HG03439 (cell line): ENCODE data around the gene CHMP6.

Source experiments
- ATAC-seq: cut with Tn5 transposase; IDR thresholded peaks from one replicate; pipeline ENCODE4 v1.9.1; 2021; ENCODE audit warnings: mild to moderate bottlenecking, moderate library complexity; ENCODE audit not compliant: unreplicated experiment

Gene CHMP6

DNA sequence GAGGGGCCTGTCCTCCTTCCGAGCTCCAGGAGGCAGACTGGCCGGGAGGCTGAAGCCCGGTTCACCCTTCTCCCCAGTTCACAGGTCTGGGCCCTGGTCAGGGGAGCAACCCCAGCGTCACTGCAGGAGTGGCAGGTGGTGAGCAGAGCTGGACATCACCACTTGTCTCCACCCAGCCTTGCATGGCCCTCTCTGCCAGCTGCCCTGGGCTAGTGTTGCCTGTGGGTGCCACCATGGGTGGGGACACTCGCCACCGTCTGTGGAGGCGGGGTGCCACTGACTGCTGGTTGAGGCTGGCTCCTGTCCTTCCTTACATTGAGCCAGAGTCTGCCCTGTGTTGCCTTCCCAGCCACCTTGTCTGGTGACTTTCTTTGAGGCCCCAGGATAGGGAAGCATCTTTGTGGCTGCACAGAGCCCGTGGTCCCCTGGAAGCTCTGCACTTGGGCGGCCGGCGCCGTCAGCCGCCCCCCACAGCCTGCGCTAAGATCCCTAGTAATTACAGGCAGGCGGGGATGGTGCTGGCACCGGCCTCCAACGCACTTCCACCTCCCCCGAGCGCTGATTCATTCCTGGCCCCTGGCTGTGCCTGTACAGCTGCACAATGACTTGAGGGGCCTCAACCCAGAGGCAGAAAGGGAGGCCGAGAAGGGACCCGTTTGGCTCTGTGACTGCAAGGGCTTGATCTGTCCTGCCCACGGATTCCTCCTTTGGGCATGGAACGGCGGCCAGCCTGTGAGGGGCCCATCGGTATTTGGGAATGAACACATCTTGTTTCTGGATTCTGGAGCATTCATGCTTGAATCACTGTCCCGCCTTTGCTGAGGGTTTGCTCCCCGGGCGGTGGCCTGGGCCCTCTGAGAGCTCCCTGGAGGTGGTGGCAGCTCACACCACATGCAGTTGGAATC, 48.5 kb downstream of the CHMP6 start:
- no peak for ATAC-seq

DNA sequence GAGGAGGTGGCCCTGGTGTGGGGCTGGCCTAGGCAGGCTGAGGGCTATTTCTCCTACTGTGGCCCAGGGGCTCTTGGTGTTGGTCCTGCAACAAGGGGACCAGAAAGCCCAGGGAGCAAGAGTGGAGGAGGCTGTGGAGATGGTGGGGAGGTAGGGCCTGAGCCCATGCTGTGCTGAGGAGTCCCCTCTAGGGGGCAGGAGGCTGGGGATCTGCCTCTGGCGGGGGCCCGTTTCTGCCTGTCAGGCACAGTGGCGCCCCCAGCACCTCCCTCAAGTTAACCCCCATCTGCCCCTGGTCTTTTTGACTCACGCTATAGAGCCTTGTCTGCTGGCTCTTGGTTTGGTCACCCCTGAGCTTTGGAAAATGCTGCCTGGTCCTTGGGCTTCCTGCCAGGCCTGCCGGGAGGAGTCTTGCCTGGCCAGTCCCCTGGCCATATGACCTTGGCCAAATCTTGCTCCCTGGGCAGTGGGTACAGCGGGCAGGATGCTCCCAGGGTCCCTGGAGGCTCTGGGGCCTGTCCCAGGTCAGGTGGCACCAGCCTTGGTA, 49.2 kb downstream of the CHMP6 start:
- no peak for ATAC-seq

- ATAC-seq = no peak
Observed at GRCh38 chr17:81042606-81043005, 51.0 kb downstream of the CHMP6 start.

DNA sequence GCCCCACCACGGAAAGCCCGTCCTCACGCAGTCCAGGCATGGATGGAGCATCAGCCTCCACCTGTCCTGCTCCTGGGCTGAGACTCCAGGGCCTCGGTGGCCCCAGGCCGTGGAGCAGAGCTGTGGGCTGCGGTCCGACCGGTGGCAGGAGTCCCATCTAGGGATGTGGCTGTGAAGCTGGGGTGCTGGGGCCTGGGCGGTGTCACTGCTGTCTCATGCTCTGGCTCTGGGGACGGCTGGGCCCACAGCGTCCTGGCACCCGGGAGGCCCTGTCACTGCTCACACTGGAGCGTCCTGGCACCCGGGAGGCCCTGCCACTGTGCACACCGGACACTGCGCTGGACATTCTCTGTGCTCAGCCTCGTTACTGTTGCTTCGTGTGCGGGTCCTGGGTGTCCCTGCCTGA, 51.7 kb downstream of the CHMP6 start:
- no peak for ATAC-seq

- ATAC-seq = no peak
Observed at GRCh38 chr17:81043725-81044427, 52.2 kb downstream of the CHMP6 start.

DNA sequence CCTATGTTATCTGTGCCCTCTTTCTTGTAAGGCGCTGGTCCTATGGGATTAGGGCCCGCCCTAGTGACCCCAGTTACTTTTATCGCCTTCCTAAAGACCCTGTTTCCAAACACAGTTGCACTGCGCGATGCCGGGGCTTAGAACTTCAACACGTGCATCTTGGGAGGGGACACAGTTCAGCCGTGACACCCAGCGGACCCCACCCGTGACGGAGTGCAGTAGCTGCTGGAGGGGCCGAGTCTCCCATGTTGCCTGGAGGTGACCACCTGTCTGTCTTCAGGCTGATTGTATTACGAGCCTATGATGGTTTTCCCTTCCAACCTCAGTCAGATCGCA, 52.8 kb downstream of the CHMP6 start:
- ATAC-seq = no peak

DNA sequence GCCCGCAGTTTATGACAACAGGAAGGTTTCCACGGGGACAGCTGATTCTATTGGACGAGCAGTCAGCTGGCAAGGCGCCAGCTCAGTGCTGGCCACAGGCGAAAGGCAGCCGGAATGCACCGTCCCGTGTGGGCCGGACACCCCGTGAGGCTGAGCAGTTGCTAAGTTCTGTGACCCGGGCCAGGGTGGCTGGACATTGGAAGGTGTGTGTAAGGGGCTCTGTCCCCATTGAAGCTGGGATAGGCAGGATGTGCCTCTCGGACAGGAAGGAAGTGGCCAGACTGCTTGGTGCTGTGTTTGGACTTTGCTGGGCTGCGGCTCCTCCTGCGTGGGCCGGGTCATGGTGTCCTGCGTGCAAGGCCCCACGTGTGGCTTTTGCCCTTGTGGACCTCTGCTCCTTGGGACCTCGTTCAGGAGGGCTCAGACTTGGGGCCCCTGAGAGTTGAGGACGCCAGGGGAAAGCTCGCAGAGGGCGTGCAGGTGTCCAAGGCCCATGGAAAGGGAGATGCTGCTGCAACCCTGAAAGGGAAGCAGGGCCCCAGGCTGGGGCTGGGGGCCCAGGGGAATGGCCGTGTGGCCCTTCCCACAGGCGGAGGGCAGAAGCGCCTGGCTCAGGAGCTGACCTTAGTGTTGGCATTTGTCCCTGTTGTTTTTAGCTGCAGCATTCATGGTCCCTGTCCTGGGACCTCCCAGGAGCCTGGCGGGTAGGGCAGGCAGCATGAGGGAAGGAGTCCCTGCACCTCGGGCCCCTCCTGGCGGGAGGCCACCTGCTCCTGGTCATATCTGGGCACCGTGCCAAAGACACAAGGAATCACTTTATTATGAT, 53.3 kb downstream of the CHMP6 start:
- no peak for ATAC-seq

DNA sequence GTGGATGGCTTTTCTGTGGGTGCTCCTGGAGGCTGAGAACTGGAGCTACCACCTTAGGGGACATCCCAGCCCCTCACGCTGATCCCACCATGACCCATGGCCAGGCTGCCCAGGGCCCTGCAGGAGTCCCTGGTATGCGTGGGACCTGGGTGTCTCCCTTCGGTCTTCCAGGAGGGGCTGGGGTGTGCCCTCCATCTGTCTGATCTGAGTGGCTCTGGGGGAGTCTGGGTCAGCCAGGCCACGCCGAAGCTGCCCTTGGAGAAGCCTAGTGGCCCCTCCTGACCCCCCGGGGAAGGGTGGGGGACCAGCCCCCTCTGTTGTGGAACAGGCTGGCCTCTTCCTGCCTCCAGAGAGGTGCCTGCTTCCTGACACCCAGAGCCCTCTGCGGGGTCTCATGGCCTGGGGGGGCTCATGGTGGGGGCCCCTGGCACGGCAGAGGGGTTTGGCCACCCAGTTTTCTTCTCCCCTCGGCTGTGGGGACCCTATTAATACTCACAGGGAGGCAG, 54.0 kb downstream of the CHMP6 start:
- ATAC-seq = no peak

DNA sequence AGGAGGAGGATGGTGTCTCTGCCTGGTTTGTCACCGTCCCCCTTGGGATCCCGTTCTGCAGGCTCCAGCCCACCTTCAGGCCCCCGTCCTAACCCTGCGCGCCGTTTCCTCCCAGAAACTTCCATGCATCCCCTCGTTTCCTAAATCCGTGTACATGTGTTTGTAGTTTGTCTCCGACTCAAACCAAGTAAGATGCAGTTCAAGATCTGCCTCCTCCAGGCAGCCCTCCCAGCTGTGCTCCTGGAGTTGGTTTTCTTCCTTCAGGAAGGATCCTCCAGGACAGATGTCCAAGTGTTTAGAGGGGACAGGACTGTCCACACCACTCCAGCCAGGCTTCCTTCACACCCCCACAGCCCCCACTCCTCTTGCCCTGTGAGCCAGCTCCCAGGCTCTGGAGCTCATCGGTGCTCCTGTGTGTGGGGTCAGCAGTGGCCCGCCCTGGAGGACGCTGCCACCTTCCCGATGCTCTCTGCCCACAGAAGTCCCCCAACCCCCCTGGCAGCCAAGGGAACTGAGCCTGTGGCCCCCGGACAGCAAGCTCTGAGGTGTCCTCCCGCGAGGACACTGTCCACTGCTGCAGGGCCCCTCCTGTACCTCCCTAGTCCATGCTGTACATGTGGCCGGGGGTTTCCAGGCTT, 54.6 kb downstream of the CHMP6 start:
- no peak for ATAC-seq

DNA sequence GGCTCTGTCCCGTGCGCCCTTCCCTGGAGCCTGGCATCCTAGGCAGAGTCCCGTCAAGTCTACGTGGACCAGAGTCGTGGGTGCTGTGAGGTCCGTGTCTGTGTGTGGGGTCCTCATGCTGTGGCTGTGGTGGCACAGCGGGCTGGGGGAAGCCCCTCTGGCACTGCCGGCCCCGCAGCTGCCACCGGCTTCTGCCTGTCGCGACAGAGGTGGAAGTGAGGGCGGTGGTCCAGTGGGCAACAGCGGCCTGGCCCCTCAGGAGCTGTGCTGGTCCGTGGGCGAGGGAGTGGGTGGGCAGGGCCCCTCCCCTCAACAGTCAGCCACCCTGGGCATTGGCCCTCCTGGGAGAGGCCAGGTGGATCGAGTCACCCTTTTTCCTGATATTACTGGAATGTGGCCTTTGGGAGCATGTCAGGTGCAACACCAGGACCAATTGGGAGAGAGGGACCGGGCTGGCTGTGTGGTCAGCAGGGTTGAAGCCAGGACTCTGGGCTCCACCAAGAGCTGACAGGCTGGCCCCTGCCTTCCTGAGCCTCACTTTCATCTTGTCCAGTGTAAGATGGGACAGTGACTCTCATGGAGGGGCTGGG, 55.2 kb downstream of the CHMP6 start:
- ATAC-seq = no peak

DNA sequence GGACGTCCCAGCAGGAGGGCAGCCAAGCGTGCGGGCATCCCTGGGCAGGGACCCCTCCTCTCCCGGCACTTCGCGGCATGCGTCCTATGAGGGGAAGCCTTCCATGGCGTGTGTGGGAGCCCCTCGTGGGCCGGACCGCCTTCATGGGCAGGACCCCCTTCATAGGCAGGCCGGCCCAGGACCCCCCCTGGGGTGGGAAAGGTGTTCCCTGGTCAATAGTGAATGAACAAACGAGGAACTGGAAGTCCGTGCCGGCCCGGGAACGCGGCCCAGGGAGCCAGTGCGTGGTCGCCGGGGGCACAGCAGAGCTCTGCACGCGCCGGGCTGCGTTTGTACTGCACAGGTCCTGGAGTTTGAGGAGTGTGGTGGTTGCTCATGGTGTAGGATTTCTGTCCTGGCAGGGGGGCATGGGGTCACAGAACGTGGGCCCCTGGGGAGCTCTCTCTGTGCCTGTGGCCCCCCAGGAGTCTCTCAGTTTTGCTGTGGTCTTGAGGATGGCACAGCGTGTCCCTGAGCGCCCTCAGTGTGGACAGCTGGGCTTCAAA, 57.3 kb downstream of the CHMP6 start:
- no peak for ATAC-seq

- ATAC-seq = no peak
Observed at GRCh38 chr17:81049372-81049911, 57.8 kb downstream of the CHMP6 start.
